Gastrocnemius medialis (tissue), 4 donors: ENCODE results near the gene TBATA. TPM values are rescaled to one million over a fixed set of nuclear protein-coding genes. Genes with fewer than 3 reads are reported as not detected.

Experiments
- ATAC-seq, 2 donors: fragments of 150-250 bp; one replicate each; pipeline ENCODE4 v1.9.1; 2016
- DNase-seq, 2 donors: peaks; one replicate each; pipeline ENCODE4 v3.0.0-alpha.2; 2019
- H3K27ac ChIP-seq, 4 donors: fragments of 200-600 bp; sonication (generic); 1 replicate in 1 of 4; 2 replicates in 3 of 4; pipeline ENCODE4 v1.5.1; 2016 to 2018; ENCODE audit warnings: mild to moderate bottlenecking in 2 of 4, moderate library complexity in 1 of 4
- H3K27me3 ChIP-seq, 3 donors: fragments of 200-600 bp; sonication (generic) in 2 of 3; 1 replicate in 1 of 3; 2 replicates in 2 of 3; pipeline versions ENCODE4 v1.5.1 to v1.6.0; 2016 to 2019; ENCODE audit warnings: mild to moderate bottlenecking in 1 of 3, moderate library complexity in 1 of 3
- H3K36me3 ChIP-seq, 2 donors: fragments of 200-600 bp; sonication (generic) in 1 of 2; one replicate each; pipeline ENCODE4 v1.5.1; 2017 to 2018
- H3K4me1 ChIP-seq, 2 donors: fragments of 200-600 bp; sonication (generic) in 1 of 2; one replicate each; pipeline ENCODE4 v1.5.1; 2016 to 2017; ENCODE audit warnings: mild to moderate bottlenecking in 2 of 2
- H3K4me3 ChIP-seq, 4 donors: fragments of 200-600 bp; sonication (generic) in 3 of 4; 1 replicate in 1 of 4; 2 replicates in 3 of 4; pipeline ENCODE4 v1.5.1; 2016 to 2019; ENCODE audit warnings: mild to moderate bottlenecking in 2 of 4
- H3K9me3 ChIP-seq, 3 donors: fragments of 200-600 bp; sonication (generic) in 2 of 3; 1 replicate in 1 of 3; 2 replicates in 2 of 3; pipeline ENCODE4 v1.5.1; 2016 to 2019
- CTCF ChIP-seq, 5 experiments: fragments of 450-650 bp in 3 of 5; fragments of 200-600 bp in 2 of 5; sonication (generic) in 2 of 5; IDR thresholded peaks in 4 of 5; conservative IDR thresholded peaks in 1 of 5; 1 replicate in 4 of 5; 2 replicates in 1 of 5; pipeline ENCODE4 v1.5.1; 2016 to 2019; ENCODE audit warnings: antibody characterized with exemption in 5 of 5, mild to moderate bottlenecking in 3 of 5, moderate library complexity in 3 of 5
- POLR2A ChIP-seq, 2 donors: fragments of 450-650 bp; IDR thresholded peaks; one replicate each; pipeline ENCODE4 v1.6.1; 2017; ENCODE audit warnings: antibody characterized with exemption in 2 of 2, mild to moderate bottlenecking in 2 of 2, moderate library complexity in 2 of 2
- in situ Hi-C, 4 donors: fragments of 200-750 bp; cut with MboI; loops; one replicate each; pipeline versions ENCODE4 v1.15.0 to v1.8.0; 2017; ENCODE audit warnings: low sequenced_read_pairs in 4 of 4
- intact Hi-C: fragments of 100-400 bp; cut with DNase I; formaldehyde crosslinking; loops from one replicate; pipeline ENCODE4 v1.15.1; 2023; ENCODE audit warnings: low total_unique reads
- total RNA-seq, 4 donors: library from RNA; depleted of rRNA; stranded (reverse); fragments of >200 nt; gene quantifications; one replicate each; pipeline versions ENCODE4 v1.1.0 to v1.2.3, GENCODE V29; 2016

Gene TBATA
- total RNA-seq, 4 donors from 2014 or later = not detected

- no peak overlapping the region for H3K4me3 ChIP-seq
- in situ Hi-C loops (loop anchor here in 2 of 4 donors (25.0 kb wide), 2 partner anchors 289 to 314 kb away; partner anchors contain the start of gene NODAL (in 1 of the 2)), intact Hi-C loops (no loop called here)
- TF ChIP-seq CTCF (IDR thresholded peaks at IDR 0.05 in 4 of 5, conservative IDR thresholded peaks at IDR 0.05 in 1 of 5) (no peak), POLR2A (IDR thresholded peaks at IDR 0.05) (no peak)
- DNase-seq = no peak
- ATAC-seq = no peak
- H3K9me3 ChIP-seq = no peaks in the 10 kb centered on the region
- H3K4me1 ChIP-seq = peaks cover 0 to 8% of the 10 kb centered on the region in 2 donors
- no peaks in the 10 kb centered on the region for H3K27me3 ChIP-seq
- no peaks in the 10 kb centered on the region for H3K36me3 ChIP-seq
- H3K27ac ChIP-seq = no peak overlapping the region
Observed at GRCh38 chr10:70751356-70751755, 33.8 kb downstream of the TBATA start.

- in situ Hi-C loops (loop anchor here in 2 of 4 donors (25.0 kb wide), 2 partner anchors 288 to 313 kb away; partner anchors contain the start of gene NODAL (in 1 of the 2)), intact Hi-C loops (no loop called here)
- TF ChIP-seq POLR2A (IDR thresholded peaks at IDR 0.05) (no peak), CTCF (IDR thresholded peaks at IDR 0.05 in 4 of 5, conservative IDR thresholded peaks at IDR 0.05 in 1 of 5) (no peak)
- Histone ChIP-seq H3K9me3 (no peaks in the 10 kb centered on the region), H3K4me3 (no peak overlapping the region), H3K36me3 (no peaks in the 10 kb centered on the region), H3K27me3 (no peaks in the 10 kb centered on the region), H3K4me1 (peaks cover 0 to 12% of the 10 kb centered on the region in 2 donors), H3K27ac (no peak overlapping the region)
- DNase-seq = no peak
- ATAC-seq = no peak
Observed at GRCh38 chr10:70750156-70750703, 34.9 kb downstream of the TBATA start.

DNA sequence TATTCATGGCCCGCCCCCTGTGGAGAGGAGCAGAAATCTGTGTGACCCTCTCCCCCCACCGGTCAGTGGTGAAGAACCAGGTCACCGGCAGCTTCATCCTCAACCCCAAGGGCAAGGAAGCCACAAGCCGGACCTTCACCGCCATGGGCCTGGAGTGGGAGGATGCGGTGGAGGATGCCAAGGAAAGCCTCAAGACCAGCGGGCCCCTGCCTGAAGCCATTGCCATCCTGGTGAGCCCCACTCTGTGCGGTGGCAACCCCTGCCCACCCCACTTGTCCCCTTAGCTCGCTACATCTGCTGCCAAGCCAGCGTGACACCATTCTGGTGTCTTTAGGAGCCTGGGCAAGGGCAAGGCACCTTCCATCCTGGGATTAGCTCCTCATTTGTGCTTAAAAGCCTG is 35.4 kb downstream of the TBATA start:
- Histone ChIP-seq H3K4me1 (peaks cover 0 to 12% of the 10 kb centered on the region in 2 donors), H3K36me3 (no peaks in the 10 kb centered on the region), H3K4me3 (no peak overlapping the region), H3K27me3 (no peaks in the 10 kb centered on the region), H3K27ac (no peak overlapping the region), H3K9me3 (no peaks in the 10 kb centered on the region)
- intact Hi-C loops = no loop called here
- in situ Hi-C loops = loop anchor here in 2 of 4 donors (25.0 kb wide), 2 partner anchors 287 to 312 kb away; partner anchors contain the start of gene NODAL (in 1 of the 2)
- no peak for ATAC-seq
- no peak for DNase-seq
- no peak for TF ChIP-seq CTCF (IDR thresholded peaks at IDR 0.05 in 4 of 5, conservative IDR thresholded peaks at IDR 0.05 in 1 of 5)
- TF ChIP-seq POLR2A (IDR thresholded peaks at IDR 0.05) = no peak

DNA sequence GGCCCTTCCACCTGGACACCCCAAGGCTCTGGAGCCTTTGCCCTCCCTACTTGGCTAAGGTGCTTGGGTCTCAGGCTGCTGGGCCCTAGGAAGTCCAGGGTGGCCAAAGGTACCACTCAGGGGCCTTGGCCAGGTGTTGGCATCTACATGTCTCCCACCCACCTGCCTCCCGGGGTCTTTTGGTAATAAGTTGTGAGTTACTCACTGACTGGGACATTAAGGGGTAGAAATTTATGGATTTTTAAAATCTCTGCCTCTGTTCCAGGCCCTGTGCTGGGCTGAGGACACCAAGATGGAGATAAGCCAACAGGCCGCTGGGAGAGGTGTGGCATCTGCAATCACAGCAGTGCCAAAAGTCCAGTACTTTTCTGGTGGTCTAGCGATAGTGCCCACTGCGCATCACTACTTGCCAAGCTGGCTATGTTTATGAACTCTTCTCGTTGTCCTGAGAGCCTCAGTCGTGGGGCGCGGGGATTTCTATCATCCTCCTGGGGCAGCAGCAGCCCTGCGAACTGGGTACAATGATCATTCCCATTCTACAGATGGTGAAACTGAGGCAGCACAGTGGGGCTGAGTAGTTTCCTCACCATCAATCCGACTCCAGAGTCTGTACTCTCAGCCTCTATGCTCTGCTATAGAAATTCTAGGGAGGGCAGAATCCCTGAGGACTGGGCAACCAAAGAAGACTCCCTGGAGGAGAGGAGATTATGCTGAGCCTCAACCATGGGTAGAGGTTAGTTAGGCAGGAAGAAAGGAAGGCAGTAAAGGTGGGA is 36.2 kb downstream of the TBATA start:
- in situ Hi-C loops (no loop called here), intact Hi-C loops (no loop called here)
- DNase-seq (no peak), ATAC-seq (no peak)
- no peaks in the 10 kb centered on the region for H3K36me3 ChIP-seq
- no peaks in the 10 kb centered on the region for H3K27me3 ChIP-seq
- H3K27ac ChIP-seq = no peak overlapping the region
- TF ChIP-seq POLR2A (IDR thresholded peaks at IDR 0.05) (no peak), CTCF (IDR thresholded peaks at IDR 0.05 in 4 of 5, conservative IDR thresholded peaks at IDR 0.05 in 1 of 5) (no peak)
- H3K9me3 ChIP-seq = no peaks in the 10 kb centered on the region
- peaks cover 0 to 12% of the 10 kb centered on the region in 2 donors for H3K4me1 ChIP-seq
- no peak overlapping the region for H3K4me3 ChIP-seq
